Activated CD8-positive, alpha-beta memory T cell treated with anti-CD3 and anti-CD28 coated beads, Interleukin-2, amount 50 U/mL, for 48 hours (primary cell): ENCODE data around the gene DGKQ.

Experiments used
- DNase-seq: peaks from one replicate; pipeline ENCODE4 v3.0.0-alpha.2; 2020

DGKQ gene

DNA sequence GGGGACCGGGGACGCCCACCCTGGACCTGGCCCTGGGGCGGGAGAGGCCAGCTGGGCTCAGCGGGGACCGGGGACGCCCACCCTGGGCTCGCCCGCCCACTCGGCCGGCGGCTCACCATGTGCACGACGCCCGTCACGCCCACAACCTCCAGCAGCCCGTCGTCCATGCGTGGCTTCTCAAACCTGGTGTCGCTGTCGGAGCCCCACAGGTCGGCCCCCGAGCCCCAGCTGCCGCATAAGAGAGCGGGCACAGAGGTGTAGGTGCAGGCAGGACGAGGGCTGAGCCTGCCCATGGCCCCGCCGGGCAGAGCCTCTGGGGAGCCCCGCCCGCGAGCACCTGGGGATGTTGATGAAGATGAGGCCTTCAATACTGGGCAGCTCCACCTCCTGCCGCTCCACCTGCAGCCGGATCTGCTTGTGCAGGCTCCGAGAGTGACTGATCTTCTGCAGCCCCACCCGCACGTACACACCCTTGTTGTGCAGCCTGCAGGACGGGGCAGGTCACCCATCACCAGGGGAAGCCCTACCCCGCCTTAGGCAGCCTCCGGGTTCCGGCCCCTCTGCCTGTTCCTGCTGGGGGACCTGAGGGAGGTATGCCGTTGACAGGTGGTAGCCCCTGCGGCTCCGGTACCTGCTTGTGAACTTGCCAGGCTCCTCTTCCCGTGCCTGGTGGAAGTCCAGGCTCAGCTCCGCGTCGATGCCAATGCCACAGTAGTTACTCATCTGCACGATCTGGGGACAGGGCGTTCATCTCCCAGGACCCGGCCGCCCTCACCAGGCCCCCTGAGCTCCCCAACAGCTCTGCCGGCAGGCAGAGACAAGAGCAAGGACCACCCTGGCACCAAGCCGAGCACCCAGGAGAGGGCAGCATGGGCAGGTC lies 11.8 kb downstream of the DGKQ start:
- no peak for DNase-seq

DNA sequence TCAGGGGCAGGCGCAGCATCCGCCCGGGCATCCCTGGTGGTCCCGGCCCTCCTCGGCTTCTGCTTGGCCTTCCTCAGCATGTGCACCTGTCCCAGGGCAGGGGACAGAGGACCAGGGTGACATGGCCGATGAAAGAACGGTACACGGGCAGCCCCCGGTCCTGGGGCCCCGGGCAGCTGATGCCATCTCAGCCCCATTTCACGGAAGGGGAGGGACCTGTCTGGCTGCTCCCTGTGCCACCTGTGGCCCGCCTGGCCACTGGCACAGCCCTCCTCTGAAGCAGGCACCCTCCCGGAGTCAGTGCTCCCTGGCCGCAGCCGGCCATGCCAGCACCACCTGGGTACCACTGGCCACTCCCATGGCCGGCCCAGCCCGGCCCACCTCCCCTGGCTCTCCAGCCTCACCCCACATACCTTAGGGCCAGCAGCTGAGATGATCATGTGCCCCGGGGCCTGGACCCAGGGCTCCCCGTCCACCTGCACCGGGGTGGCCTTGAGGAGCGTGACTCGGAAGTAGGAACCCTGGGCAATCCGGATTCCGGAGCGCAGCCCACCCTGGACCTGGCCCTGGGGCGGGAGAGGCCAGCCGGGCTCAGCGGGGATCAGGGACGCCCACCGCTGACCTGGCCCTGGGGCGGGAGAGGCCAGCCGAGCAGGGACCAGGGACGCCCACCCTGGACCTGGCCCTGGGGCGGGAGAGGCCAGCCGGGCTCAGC lies 12.6 kb downstream of the DGKQ start:
- DNase-seq = no peak

DNA sequence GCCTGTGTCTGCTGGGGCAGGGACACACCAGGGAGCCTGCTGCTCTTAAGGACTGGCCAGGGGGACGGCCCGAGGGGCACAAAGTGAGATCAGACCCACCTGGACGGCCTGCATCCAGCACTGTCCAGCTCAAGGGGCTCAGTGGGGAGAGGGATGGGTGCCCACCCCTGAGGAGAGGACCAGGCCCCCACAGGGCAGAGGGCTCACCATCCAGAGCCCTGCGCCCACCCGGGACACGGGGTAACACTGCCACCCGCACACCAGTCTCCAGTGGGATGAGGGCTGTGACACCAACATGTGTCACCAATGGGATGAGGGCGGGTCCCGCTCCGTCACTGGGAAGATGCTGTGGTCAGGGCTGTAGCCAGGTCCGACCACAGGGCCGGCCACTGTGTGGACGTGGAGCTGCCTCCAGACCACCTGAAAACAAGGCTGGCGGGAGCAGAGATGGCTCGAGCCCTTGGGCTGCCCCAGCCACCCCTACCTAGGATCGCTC lies 13.2 kb downstream of the DGKQ start:
- no peak for DNase-seq

DNA sequence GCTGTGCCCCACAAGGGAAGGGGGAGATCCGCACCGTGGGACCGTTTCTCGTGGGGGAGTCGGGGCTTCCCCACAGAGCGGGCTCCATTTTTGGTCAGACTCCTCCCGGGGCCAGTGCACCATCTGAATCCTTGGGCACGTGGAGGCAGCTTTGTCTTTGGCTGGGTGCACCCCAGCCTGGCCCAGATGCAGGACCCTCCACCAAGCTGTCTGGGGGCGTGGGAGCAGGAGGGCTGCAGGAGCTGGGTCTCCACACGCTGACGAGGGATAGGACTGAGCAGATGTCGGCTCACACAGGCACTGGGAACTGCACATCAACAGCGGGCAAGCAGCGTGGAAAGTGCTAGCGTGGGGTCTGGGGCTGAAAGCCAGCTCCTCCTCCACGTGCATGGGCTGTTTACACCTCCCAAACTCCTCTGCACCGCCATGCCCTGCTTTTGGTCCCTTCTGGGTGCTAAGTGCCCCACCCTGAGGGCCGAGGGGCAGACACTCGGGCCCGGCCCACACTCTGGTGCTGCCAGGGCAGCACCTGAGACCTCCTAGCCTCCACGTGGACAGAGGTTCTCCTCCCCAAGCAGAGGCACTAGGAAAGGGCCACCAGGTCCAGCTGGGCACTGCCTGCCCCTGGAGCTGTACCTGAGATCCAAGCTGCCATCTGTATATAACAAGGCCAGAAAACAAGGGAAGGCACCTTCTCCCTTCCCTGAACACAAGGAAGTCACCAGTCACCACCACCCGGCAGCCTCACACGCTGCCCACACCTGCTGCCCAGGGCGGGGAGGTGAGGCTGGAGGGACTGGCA lies 13.8 kb downstream of the DGKQ start:
- DNase-seq = no peak

DNA sequence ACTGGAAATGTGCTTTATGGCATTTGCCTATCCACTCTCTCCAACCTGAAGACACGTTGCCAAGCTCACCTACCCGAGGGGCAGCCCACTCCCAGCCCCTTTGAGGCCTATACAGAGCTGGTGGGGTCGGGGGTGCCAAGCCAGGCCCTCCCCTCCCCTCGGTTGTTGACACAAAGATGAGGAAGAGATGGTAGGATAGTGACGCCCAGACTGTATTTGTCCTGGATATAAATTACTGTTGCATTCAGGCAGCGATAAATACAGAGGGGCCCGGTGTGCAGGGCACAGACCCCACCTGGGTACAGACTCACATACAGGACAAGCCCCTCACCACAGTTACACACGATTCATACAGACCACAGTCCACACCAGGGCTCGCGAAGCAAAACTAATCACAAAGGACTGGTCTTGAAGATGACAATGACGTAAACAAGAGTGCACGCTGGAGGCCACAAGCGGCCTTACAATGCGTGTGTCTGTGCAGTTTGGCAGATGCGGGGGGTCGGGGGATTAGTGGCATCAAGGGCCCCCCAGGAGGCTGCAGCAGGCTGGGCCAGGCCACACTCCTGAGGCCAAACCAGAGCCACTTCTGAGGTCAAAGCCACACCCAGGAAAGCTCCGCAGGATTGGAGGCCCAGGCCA lies 14.6 kb downstream of the DGKQ start:
- DNase-seq = no peak

DNA sequence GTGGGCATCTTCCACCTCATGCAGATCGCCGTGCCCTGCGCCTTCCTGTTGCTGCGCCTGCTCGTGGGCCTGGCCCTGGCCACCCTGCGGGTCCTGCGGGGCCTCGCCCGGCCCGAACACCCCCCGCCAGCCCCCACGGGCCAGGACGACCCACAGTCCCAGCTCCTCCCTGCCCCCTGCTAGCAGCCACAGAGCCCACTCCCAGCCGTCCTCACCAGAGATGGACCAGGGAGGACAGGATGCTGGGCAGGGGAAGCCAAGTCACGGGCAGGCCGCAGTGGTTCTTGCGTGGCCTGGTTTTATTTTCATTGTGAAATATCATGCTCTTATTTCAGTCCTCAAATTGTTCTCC lies 15.1 kb downstream of the DGKQ start:
- no peak for DNase-seq

DNA sequence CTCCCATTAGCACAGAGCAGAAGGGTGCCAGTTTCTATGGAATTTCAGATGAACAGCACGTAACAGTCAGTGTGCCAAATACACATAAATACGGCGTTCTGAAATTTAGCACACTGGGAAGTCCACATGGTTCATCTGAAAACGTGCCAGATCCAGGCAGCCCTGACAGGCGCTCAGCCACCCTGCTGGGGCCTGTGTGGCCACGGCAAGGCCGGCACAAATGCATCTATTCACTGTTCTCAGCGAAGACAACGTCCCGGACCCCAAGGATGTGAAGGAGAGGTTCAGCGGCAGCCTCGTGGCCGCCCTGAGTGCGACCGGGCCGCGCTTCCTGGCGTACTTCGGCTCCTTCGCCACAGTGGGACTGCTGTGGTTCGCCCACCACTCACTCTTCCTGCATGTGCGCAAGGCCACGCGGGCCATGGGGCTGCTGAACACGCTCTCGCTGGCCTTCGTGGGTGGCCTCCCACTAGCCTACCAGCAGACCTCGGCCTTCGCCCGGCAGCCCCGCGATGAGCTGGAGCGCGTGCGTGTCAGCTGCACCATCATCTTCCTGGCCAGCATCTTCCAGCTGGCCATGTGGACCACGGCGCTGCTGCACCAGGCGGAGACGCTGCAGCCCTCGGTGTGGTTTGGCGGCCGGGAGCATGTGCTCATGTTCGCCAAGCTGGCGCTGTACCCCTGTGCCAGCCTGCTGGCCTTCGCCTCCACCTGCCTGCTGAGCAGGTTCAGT lies 15.6 kb downstream of the DGKQ start:
- DNase-seq = no peak

DNA sequence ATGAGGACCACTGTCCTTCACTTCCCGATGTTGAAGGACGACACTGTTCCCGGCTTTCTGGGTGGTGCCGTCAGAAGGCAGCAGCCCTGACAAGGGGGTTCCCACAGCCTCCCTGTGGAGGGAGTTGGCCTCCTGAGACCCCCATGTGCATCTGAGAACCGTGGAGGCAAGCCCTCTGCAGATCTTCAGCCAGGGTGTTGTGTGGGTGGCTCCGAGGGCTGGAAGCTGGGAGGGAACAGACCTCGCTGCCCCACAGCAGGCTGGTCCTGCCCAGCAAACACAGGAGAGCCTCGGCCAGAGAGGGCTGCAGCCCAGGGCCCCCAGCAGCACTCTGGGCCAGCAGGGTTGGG lies 16.2 kb downstream of the DGKQ start:
- no peak for DNase-seq

DNA sequence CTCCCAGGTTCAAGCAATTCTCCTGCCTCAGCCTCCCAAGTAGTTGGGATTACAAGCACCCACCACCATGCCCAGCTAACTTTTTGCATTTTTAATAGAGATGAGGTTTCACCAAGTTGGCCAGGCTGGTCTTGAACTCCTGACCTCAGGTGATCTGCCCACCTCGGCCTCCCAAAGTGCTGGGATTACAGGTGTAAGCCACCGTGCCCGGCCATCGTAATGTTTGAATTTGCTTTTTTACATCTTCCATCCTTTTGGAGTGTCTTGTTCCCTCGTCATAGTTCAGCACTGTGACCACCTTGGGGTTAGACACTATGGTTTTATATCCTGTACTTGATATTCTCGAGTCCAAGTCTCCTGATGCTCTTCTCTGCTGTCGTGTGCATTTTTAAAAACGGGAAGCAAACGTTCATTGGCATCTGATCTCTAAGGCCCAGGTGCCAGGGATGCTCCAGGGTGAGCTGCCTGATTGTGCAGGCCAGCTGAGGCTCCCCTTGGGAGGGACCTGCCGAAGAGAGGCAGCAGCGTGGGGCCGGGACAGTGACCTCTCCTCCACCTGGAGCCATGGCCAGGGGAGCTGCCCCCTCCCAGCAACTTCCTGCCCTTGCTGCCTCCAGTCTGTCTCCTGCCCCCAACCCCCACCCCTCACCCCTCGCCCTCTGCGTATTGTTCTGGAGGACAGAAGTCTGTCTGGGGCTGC lies 16.7 kb downstream of the DGKQ start:
- no peak for DNase-seq

DNA sequence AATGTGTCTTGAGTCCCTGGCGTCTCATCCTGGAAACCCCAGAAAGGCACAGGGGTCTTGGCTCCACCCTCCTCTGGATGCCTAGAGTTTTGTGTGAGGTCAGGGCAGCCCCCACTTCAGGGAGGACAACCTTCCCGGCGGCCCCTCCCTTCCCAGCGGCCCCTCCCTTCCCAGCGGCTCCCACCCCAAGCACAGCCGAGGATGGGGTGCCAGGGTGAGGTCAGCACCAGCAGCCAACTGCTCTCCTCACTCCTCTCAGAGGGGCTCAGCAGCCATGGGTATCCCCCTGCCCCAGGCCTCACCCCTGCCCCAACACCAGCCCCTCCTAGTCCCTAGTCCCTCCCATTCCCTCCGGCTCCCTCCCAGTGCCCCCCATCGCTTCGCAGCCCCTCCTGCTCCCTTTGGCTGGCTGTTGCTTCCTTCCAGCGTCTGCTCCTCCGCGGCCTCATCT lies 17.4 kb downstream of the DGKQ start:
- DNase-seq = no peak

DNA sequence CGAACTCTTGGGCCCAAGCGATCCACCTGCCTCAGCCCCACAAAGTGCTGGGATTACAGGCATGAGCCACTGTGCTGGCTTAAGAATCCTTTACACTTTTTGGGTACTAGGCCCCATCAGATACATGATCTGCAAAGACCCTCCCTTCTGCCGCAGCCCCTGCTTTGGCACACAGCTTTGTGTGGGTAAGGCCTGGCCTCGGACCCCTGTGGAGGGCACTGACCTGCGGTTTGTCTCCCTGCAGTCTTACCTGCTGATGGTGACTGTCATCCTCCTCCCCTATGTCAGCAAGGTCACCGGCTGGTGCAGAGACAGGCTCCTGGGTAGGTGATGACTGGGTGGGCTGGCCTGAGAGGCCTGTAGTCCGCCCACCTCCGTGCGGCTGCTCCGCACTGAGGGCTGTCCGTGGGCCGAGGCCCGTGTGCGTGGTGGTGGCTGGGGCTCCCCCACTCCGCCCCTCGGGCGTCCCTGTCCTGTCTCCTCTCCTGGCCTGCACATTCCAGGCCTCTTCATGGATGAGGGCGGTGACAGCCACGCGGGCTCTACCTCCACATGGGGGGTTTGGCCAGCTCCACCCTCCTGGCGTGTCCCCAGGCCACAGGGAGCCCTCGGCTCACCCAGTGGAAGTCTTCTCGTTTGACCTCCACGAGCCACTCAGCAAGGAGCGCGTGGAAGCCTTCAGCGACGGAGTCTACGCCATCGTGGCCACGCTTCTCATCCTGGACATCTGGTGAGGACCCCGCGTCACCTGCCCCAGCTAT lies 18.0 kb downstream of the DGKQ start:
- no peak for DNase-seq

DNA sequence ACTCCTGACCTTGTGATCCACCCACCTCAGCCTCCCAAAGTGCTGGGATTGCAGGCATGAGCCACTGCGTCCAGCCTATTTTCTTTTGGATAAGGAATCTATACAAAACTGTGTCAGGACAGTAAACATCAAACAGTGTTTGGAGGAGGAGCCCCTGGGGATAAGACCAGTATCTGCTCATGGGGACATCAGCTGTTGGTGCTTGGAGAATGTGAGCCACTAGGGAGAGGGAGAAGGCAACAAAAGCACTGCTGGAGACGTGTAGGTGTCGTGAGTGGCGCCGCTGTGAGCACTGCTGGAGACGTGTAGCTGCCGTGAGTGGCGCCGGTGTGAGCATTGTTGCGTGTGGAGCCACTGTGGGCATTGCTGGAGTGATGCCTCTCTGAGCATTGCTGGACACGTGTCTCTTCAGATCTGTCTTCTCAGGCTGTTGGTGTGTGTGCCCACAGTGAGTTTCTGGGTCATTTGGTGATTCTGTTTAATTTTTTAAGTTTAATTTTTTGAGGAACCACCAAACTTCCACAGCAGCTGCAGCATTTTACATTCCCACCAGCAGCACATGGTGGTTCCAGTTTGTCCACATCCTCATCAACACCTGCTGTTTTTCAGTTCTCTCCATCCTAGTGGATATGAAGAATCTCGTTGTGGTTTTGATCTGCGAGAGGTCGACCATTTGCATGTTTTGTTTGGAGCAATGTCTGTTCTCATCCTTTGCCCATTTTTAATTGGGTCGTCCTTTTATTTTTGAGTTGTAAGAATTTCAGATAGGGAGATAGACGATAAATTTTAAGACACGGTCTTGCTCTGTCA lies 19.0 kb downstream of the DGKQ start:
- no peak for DNase-seq

DNA sequence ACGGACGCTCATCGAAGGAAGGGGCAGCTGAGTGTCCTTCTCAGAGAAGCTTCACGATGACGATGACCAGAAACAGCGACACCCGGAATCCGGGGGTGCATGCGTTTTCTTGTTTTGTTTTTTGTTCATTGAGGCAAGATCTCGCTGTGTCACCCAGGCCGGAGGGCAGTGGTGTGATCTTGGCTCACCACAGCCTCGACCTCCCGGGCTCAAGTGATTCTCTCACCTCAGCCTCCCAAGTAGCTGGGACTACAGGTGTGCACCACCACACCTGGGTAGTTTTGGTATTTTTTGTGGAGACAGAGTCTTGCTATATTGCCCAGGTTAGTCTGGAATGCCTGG lies 19.8 kb downstream of the DGKQ start:
- DNase-seq = no peak

DNA sequence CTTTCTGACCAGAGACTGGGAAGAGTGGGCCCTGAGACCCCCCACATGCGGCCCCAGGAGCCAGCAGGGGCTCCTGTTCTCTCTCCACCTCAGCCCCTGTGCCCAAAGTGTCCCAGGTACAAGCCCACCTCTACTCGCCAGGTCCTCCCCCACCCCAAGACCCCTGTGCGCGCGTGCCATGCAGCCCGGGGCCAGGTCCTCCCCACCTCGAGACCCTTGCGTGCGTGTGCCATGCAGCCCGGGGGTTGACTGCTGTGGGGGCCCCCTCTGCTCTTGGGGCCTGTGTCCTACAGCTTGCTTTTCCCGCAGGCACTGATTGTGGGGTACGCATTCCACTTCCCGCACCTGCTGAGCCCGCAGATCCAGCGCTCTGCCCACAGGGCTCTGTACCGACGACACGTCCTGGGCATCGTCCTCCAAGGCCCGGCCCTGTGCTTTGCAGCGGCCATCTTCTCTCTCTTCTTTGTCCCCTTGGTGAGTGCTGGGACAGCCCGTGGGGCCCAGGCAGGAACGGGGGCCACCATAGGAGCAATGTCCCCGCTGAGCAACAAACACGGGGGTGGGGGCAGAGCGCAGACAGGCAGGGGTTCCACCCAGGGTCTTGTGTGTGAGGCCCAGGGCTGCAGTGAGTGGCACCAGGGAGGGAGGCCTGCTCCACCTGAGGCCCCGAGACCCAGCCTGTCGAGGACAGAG lies 20.3 kb downstream of the DGKQ start:
- no peak for DNase-seq

DNA sequence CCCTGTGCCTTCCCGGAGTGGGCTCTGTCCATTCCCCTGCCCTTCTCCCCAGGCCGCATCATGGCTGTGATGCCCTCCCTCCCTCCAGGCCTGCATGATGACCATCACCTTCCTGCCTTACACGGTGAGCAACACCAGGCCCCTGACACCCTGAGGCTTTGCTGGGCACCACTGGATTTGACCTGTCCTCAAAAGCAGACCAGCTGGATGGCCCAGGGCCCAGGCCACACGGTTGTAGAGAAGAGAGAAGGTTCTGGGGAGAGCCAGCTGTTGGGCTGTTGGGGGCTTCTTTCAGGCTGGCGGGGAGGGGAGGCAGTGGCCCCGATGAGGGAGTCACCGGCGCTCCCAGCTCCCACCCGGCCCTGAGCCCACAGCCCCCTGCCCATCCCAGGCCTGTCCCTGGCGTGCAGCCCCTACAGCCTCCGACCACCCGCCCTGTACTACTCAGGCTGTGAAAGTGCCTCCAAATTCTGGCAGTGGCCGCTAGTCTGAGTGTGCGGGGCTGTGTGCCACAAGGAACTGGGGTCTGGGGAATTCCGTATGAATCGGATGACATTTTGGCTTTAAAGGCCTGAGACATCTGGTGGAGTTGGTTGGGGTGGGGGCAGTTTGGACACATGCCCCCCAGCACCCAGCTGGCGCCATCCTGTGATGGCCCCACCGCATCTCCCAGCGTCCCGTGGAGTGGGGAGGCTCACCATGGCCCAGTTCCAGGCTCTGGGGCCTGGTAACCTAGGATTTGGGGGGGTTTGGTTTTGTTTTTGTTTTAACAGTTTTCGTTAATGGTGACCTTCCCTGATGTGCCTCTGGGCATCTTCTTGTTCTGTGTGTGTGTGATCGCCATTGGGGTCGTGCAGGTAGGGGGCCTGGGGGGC lies 21.5 kb downstream of the DGKQ start:
- no peak for DNase-seq

DNA sequence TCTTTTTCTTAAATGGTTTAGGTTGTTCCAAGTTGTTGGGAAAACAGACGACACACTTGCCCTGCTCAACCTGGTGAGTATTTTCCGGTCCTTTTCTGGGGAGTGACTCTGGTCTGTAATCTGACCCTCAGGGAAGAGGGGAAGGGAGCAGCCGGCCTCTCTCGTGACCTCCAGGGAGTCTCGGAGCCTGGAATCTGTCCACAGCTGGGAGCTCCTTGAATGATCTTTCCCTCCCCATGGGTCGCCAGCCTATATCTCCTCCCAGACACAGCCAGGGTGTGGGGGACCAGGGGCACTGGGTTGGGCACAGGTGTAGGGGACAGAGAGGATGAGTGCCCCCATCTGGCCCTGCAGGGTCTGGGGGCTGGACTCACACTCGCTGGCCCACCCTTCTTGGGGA lies 22.2 kb downstream of the DGKQ start:
- no peak for DNase-seq

DNA sequence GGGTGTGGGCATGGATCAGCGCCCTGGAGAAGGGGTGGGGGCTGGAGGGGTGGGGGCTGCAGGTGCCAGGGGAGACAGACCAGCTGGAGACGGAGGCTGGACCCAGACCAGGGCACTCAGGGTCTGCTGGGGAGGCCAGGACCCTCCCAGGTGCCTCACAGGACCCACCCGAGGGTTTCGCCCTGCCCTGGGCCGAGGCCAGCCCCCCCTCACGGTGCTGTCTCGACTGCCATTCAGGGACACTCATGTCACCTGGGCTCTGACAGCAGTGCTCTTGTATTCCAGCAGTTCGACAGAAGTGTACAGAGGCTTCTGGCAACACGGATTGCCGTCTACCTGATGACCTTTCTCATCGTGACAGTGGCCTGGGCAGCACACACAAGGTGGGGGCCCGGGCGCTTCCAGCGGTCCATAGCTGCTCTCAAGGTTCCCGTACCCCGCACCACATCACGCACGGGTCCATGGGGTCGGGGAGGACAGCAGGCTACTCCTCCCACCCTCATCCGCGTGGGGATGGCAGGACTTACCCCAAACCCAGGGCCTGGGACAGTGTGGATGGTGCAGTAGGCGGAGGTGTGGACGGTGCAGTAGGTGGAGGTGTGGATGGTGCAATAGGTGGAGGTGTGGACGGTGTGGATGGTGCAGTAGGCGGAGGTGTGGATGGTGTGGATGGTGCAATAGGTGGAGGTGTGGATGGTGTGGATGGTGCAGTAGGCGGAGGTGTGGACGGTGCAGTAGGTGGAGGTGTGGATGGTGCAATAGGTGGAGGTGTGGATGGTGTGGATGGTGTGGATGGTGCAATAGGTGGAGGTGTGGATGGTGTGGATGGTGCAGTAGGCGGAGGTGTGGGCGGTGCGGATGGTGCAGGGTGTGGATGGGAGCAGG lies 23.0 kb downstream of the DGKQ start:
- no peak for DNase-seq
